A549 (cell line): ENCODE data around the gene TTC34. TPM values are rescaled to one million over a fixed set of nuclear protein-coding genes. Genes with fewer than 3 reads are reported as not detected.

Experiments
- ATAC-seq, 2 experiments: fragments of 200-7000 bp in 1 of 2; fragments of >200 bp in 1 of 2; cut with Nextera tagmentation in 1 of 2; cut with Tn5 transposase in 1 of 2; 3 replicates each; pipeline versions ENCODE4 v1.8.0 to v1.9.1; 2018 to 2020; ENCODE audit warnings: mild to moderate bottlenecking in 1 of 2, moderate library complexity in 1 of 2
- CTCF ChIA-PET: fragments of 300-600 bp; sonication (Branson Sonifier 250); formaldehyde crosslinking; extraction: SDS; loops from one replicate; lab custom pipeline; 2021; ENCODE audit warnings: antibody characterized with exemption, inconsistent platforms; lab: Yijun Ruan, JAX
- POLR2A ChIA-PET: fragments of 350-600 bp; formaldehyde crosslinking; extraction: SDS; loops from one replicate; lab custom pipeline; 2021; ENCODE audit warnings: antibody characterized with exemption, inconsistent platforms; lab: Yijun Ruan, JAX
- DNase-seq, 2 experiments: peaks; one replicate each; pipeline versions ENCODE4 v3.0.0 to v3.0.0-alpha.2; 2011 to 2016; ENCODE audit warnings: low read depth in 1 of 2, low spot score in 1 of 2
- FAIRE-seq: peaks from 2 replicates; lab custom pipeline; 2011; peaks lifted over from hg19 to GRCh38; lab: Jason Lieb, UNC
- H3K27ac ChIP-seq, 2 experiments: fragments of >200 bp; sonication (Bioruptor Twin); formaldehyde crosslinking; 3 replicates each; pipeline ENCODE4 v1.5.1; 2016 to 2017
- H3K4me1 ChIP-seq: fragments of >200 bp; sonication (Bioruptor Twin); formaldehyde crosslinking; 3 replicates; pipeline ENCODE4 v1.6.1; 2016
- H3K4me2 ChIP-seq: fragments of >200 bp; sonication (Bioruptor Twin); formaldehyde crosslinking; 3 replicates; pipeline ENCODE4 v1.6.1; 2016
- H3K4me3 ChIP-seq: fragments of >200 bp; sonication (Bioruptor Twin); formaldehyde crosslinking; 3 replicates; pipeline ENCODE4 v1.5.1; 2016
- H3K9me3 ChIP-seq: fragments of >200 bp; sonication (Bioruptor Twin); formaldehyde crosslinking; 3 replicates; pipeline ENCODE4 v1.6.1; 2016
- BCL3 ChIP-seq: fragments of >200 bp; sonication (Bioruptor Twin); formaldehyde crosslinking; IDR thresholded peaks from 3 replicates; pipeline ENCODE4 v1.6.1; 2016
- CEBPB ChIP-seq, 2 experiments: fragments of >200 bp in 1 of 2; sonication (Bioruptor Twin) in 1 of 2; formaldehyde crosslinking in 1 of 2; IDR thresholded peaks; 2 replicates each; pipeline ENCODE4 v1.6.1; 2012 to 2016
- CHD2 ChIP-seq: fragments of 150-350 bp; IDR thresholded peaks from 2 replicates; pipeline ENCODE4 v1.6.1; 2014; ENCODE audit warnings: low read length; ENCODE audit not compliant: partially characterized antibody
- CHD4 ChIP-seq: fragments of 200-600 bp; sonication (generic); IDR thresholded peaks from 2 replicates; pipeline ENCODE4 v1.6.1; 2016; ENCODE audit warnings: antibody characterized with exemption, mild to moderate bottlenecking, borderline replicate concordance
- E2F6 ChIP-seq: IDR thresholded peaks from 2 replicates; pipeline ENCODE4 v1.6.1; 2012; ENCODE audit warnings: low read depth, borderline replicate concordance
- ELK1 ChIP-seq: fragments of 150-350 bp; IDR thresholded peaks from 2 replicates; pipeline ENCODE4 v1.6.1; 2014; ENCODE audit warnings: low read depth, mild to moderate bottlenecking, low read length
- EP300 ChIP-seq, 2 experiments: fragments of >200 bp; sonication (Bioruptor Twin); formaldehyde crosslinking; IDR thresholded peaks; 2 replicates in 1 of 2; 3 replicates in 1 of 2; pipeline ENCODE4 v1.6.1; 2016 to 2017
- FOSB ChIP-seq: fragments of 250-450 bp; sonication (Bioruptor Pico); IDR thresholded peaks from 2 replicates; pipeline ENCODE4 v1.5.0; 2020; ENCODE audit warnings: mild to moderate bottlenecking, moderate library complexity
- GATA3 ChIP-seq: IDR thresholded peaks from 2 replicates; pipeline ENCODE4 v1.6.1; 2012; ENCODE audit warnings: borderline replicate concordance
- HOXB13 ChIP-seq: fragments of 250-450 bp; sonication (Bioruptor Pico); IDR thresholded peaks from 2 replicates; pipeline ENCODE4 v1.5.0; 2020; ENCODE audit warnings: low read depth, mild to moderate bottlenecking, moderate library complexity
- HOXB5 ChIP-seq: fragments of 250-450 bp; sonication (Bioruptor Pico); IDR thresholded peaks from 2 replicates; pipeline ENCODE4 v1.5.0; 2020; ENCODE audit warnings: mild to moderate bottlenecking, moderate library complexity
- JUN ChIP-seq, 2 experiments: fragments of >200 bp; sonication (Bioruptor Twin); formaldehyde crosslinking; IDR thresholded peaks; 2 replicates in 1 of 2; 3 replicates in 1 of 2; pipeline ENCODE4 v1.6.1; 2016 to 2017
- KDM1A ChIP-seq: fragments of 200-600 bp; sonication (generic); IDR thresholded peaks from 2 replicates; pipeline ENCODE4 v1.6.1; 2016; ENCODE audit warnings: low read depth, mild to moderate bottlenecking
- KDM5A ChIP-seq: fragments of 200-600 bp; sonication (generic); IDR thresholded peaks from 2 replicates; pipeline ENCODE4 v1.6.1; 2016; ENCODE audit warnings: antibody characterized with exemption, mild to moderate bottlenecking
- MAFK ChIP-seq: fragments of 450-650 bp; IDR thresholded peaks from 2 replicates; pipeline ENCODE4 v1.6.1; 2014; ENCODE audit not compliant: partially characterized antibody
- MAZ ChIP-seq: fragments of 150-350 bp; IDR thresholded peaks from 2 replicates; pipeline ENCODE4 v1.6.1; 2014; ENCODE audit warnings: antibody characterized with exemption, low read depth, low read length, borderline replicate concordance
- MYC ChIP-seq: IDR thresholded peaks from 2 replicates; pipeline ENCODE4 v1.6.1; 2012; ENCODE audit warnings: mild to moderate bottlenecking, inconsistent platforms, low read length, improper control_type of control experiment, borderline replicate concordance
- NR3C1 ChIP-seq: fragments of >200 bp; sonication (Bioruptor Twin); formaldehyde crosslinking; IDR thresholded peaks from 3 replicates; pipeline ENCODE4 v1.6.1; 2017
- PBX3 ChIP-seq: IDR thresholded peaks from 2 replicates; pipeline ENCODE4 v1.6.1; 2012
- PHF8 ChIP-seq: fragments of 200-600 bp; sonication (generic); IDR thresholded peaks from 2 replicates; pipeline ENCODE4 v1.6.1; 2016; ENCODE audit warnings: low read depth, mild to moderate bottlenecking, antibody characterized with exemption, moderate library complexity, borderline replicate concordance
- POLR2A ChIP-seq: IDR thresholded peaks from 2 replicates; pipeline ENCODE4 v1.6.1; 2012; ENCODE audit warnings: mild to moderate bottlenecking, low read length
- POLR2AphosphoS2 ChIP-seq: conservative IDR thresholded peaks from 2 replicates; pipeline ENCODE4 v1.6.1; 2012; ENCODE audit warnings: low read length, improper control_type of control experiment, inconsistent platforms
- RAD21 ChIP-seq, 2 experiments: fragments of >200 bp in 1 of 2; sonication (Bioruptor Twin) in 1 of 2; formaldehyde crosslinking in 1 of 2; IDR thresholded peaks in 1 of 2; conservative IDR thresholded peaks in 1 of 2; 2 replicates in 1 of 2; 3 replicates in 1 of 2; pipeline ENCODE4 v1.6.1; 2012 to 2018; ENCODE audit warnings: inconsistent platforms in 1 of 2
- RCOR1 ChIP-seq: fragments of 150-350 bp; IDR thresholded peaks from 2 replicates; pipeline ENCODE4 v1.6.1; 2014; ENCODE audit warnings: antibody characterized with exemption, low read length, low read depth
- RNF2 ChIP-seq: fragments of 200-600 bp; sonication (generic); IDR thresholded peaks from 2 replicates; pipeline ENCODE4 v1.6.1; 2016; ENCODE audit warnings: low read depth, mild to moderate bottlenecking, antibody characterized with exemption, moderate library complexity, borderline replicate concordance
- SREBF2 ChIP-seq: fragments of 450-650 bp; IDR thresholded peaks from 2 replicates; pipeline ENCODE4 v1.6.1; 2014; ENCODE audit warnings: mild to moderate bottlenecking, moderate library complexity
- ZNF302 ChIP-seq: fragments of 250-450 bp; sonication (Bioruptor Pico); IDR thresholded peaks from 2 replicates; pipeline ENCODE4 v1.9.0; 2021; ENCODE audit warnings: inconsistent platforms, mild to moderate bottlenecking, moderate library complexity
- WGBS: methylation state at CpG from one replicate; pipeline ENCODE4 v1.1.6; 2017; ENCODE audit errors: missing lambda C conversion rate; 5-methylcytosine and 5-hydroxymethylcytosine counted together
- polyA plus RNA-seq, 4 experiments: library from polyadenylated mRNA; depleted of rRNA in 3 of 4; stranded (reverse); fragments of >200 nt; fragmentation: RNase III in 1 of 4; extraction: RNeasy Plus Mini Kit Qiagen cat#74134 plus additional on column Dnase treatment in 1 of 4; gene quantifications; 2 replicates in 3 of 4; 3 replicates in 1 of 4; pipeline ENCODE4 v1.2.3, GENCODE V29; 2011 to 2017

The TTC34 gene
- polyA plus RNA-seq, 2 of the 4 experiments (the other 2 are of a cell fraction), result 0.04 to 0.05 TPM

- TF ChIP-seq KDM1A (no peak), ZNF302 (CRISPR knock-in tag) (no peak), HOXB5 (no peak), E2F6 (no peak), JUN (IDR thresholded peaks at IDR 0.05) (no peak), CHD2 (no peak), CHD4 (no peak), PHF8 (no peak), MYC (no peak), EP300 (IDR thresholded peaks at IDR 0.05) (no peak), RCOR1 (no peak), KDM5A (no peak), MAZ (no peak), FOSB (CRISPR knock-in tag) (no peak), ELK1 (no peak), RNF2 (no peak), RAD21 (conservative IDR thresholded peaks at IDR 0.05 in 1 of 2, IDR thresholded peaks at IDR 0.05 in 1 of 2) (no peak)
- Histone ChIP-seq H3K4me2 (no peak overlapping the region), H3K4me3 (no peak overlapping the region), H3K27ac (no peak overlapping the region), H3K9me3 (no peaks in the 10 kb centered on the region), H3K4me1 (peaks cover 5% of the 10 kb centered on the region; the same call in 2 of the 3 replicates)
- POLR2A ChIA-PET, result no interaction called here
- 94% methylated on average over 13 of the region's 25 CpGs for WGBS
- FAIRE-seq (no peak), DNase-seq (no peak), ATAC-seq (no peak)
- CTCF ChIA-PET, result no interaction called here
These were observed 211.9 kb downstream of the TTC34 start for GRCh38 chr1:2589431-2590232.

GRCh38 chr1:2588661-2589430, 212.6 kb downstream of the TTC34 start:
- FAIRE-seq (no peak), DNase-seq (no peak), ATAC-seq (no peak)
- POLR2A ChIA-PET, result no interaction called here
- no peaks in the 10 kb centered on the region for H3K9me3 ChIP-seq
- H3K27ac ChIP-seq, result no peak overlapping the region
- WGBS, result 92% methylated on average over 9 of the region's 23 CpGs
- H3K4me3 ChIP-seq, result no peak overlapping the region
- H3K4me1 ChIP-seq, result peaks cover 8% of the 10 kb centered on the region
- TF ChIP-seq BCL3, result no peak
- TF ChIP-seq HOXB13 (CRISPR knock-in tag), result no peak
- no peak for TF ChIP-seq CHD2
- no peak for TF ChIP-seq CHD4
- no peak for TF ChIP-seq E2F6
- no peak for TF ChIP-seq POLR2AphosphoS2
- TF ChIP-seq SREBF2, result no peak
- no peak for TF ChIP-seq MAFK
- no peak for TF ChIP-seq EP300 (IDR thresholded peaks at IDR 0.05)
- TF ChIP-seq RAD21 (conservative IDR thresholded peaks at IDR 0.05 in 1 of 2, IDR thresholded peaks at IDR 0.05 in 1 of 2), result no peak
- TF ChIP-seq POLR2A, result no peak
- no peak for TF ChIP-seq CEBPB (IDR thresholded peaks at IDR 0.05)
- no peak for TF ChIP-seq NR3C1
- no peak for TF ChIP-seq PBX3
- no peak for TF ChIP-seq FOSB (CRISPR knock-in tag)
- TF ChIP-seq GATA3, result no peak
- CTCF ChIA-PET, result no interaction called here
- H3K4me2 ChIP-seq, result no peak overlapping the region
